Upper lobe of left lung (tissue), 4 donors: ENCODE results near the gene STK33.

Source experiments
- EP300 ChIP-seq, 4 donors: sonication (generic); formaldehyde crosslinking; IDR thresholded peaks; one replicate each; pipeline ENCODE4 v1.5.1; 2017; ENCODE audit warnings: antibody characterized with exemption in 4 of 4, control low read depth in 2 of 4
- POLR2AphosphoS5 ChIP-seq, 2 donors: sonication (generic); formaldehyde crosslinking; IDR thresholded peaks; one replicate each; pipeline ENCODE4 v1.5.1; 2017; ENCODE audit warnings: antibody characterized with exemption in 2 of 2
- TF ChIP-seq, protein P1 (sequence below), 6 experiments: fragments of 450-650 bp in 4 of 6; fragments of 200-600 bp in 2 of 6; sonication (generic) in 2 of 6; IDR thresholded peaks; one replicate each; pipeline ENCODE4 v1.5.1; 2016 to 2019; ENCODE audit warnings: antibody characterized with exemption in 6 of 6

DNA sequence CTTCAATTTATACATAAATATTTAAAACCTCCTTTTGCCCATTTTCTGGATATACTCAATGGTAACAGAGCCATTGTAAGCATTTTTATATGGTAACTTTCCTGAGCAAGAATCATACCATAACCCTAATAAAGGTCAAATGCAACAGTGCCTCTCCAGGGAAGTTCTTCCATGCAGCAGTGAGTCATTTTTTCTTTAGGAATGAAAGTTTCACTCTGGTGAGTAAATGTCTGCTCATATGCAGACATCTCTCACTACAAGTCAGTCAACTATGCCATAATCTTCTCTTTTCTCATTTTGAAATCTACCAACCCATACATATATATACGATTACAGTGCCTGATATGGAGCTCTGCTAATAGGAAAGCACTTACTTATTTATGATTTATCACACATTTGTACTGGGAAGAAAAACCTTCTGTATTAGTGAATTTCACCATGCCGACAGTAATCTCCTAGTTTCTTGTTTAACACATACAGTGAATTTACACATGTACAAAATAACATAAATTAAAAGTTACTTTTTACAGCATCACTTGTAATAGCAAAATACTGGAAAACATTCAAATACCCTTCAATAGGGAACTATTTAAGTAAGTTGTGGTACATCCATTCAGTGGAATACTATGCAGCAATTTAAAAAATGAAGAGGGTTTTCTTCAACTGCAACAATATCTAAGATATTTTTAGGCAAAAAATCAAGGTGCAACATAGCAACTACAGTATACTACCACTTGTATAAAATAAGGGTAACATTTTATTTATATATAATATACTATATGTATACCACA is 16.0 kb downstream of the STK33 start:
- TF ChIP-seq POLR2AphosphoS5 (IDR thresholded peaks at IDR 0.05), result no peak
- TF ChIP-seq, protein P1, sequence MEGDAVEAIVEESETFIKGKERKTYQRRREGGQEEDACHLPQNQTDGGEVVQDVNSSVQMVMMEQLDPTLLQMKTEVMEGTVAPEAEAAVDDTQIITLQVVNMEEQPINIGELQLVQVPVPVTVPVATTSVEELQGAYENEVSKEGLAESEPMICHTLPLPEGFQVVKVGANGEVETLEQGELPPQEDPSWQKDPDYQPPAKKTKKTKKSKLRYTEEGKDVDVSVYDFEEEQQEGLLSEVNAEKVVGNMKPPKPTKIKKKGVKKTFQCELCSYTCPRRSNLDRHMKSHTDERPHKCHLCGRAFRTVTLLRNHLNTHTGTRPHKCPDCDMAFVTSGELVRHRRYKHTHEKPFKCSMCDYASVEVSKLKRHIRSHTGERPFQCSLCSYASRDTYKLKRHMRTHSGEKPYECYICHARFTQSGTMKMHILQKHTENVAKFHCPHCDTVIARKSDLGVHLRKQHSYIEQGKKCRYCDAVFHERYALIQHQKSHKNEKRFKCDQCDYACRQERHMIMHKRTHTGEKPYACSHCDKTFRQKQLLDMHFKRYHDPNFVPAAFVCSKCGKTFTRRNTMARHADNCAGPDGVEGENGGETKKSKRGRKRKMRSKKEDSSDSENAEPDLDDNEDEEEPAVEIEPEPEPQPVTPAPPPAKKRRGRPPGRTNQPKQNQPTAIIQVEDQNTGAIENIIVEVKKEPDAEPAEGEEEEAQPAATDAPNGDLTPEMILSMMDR (IDR thresholded peaks at IDR 0.05), result no peak
- TF ChIP-seq EP300 (IDR thresholded peaks at IDR 0.05), result no peak
